ENCODE data around the gene TPSG1. TPM values are rescaled to one million over a fixed set of nuclear protein-coding genes. Genes with fewer than 3 reads are reported as not detected.

TPSG1 gene
- total and polyA plus RNA-seq, 2 of the 13 experiments (the other 11 are each of a cell fraction or from before 2014, with no cell fraction given) = not detected

GRCh38 chr16:1223355-1224214 is 1.5 kb downstream of the TPSG1 start (continued):
- TF ChIP-seq ZNF614 (CRISPR knock-in tag; IDR thresholded peaks at IDR 0.05; ENCODE audit: borderline replicate concordance) (no peak), REL (CRISPR knock-in tag; conservative IDR thresholded peaks at IDR 0.05) (no peak), ATAD3A (CRISPR knock-in tag; IDR thresholded peaks at IDR 0.05) (no peak), ZNF550 (CRISPR knock-in tag; IDR thresholded peaks at IDR 0.05; ENCODE audit: borderline replicate concordance) (no peak), ZMAT5 (CRISPR knock-in tag; IDR thresholded peaks at IDR 0.05; ENCODE audit: borderline replicate concordance, low read depth) (no peak)

GRCh38 chr16:1222553-1223354 is 2.3 kb downstream of the TPSG1 start:
- intact Hi-C loops (cut with micrococcal nuclease; ENCODE audit: unreplicated experiment) (no loop called here), in situ Hi-C loops (cut with HindIII; ENCODE audit: extremely low pct_ligation_motif_present, low pct_unique_long_range_greater_than_20kb) (loop anchor here (25.0 kb wide), 1 partner anchor 410 kb away; the partner anchor contains the start of gene GNG13)
- Histone ChIP-seq H3K27ac (ENCODE audit: extremely low read length, insufficient read depth, low read length) (no peak overlapping the region), H4K20me1 (ENCODE audit: insufficient read depth, low read length) (no peaks in the 10 kb centered on the region), H3K4me1 (ENCODE audit: insufficient read depth, low read length) (peaks cover 10% of the 10 kb centered on the region), H3K27me3 (ENCODE audit: control insufficient read depth in 1 of 2, insufficient read depth in 2 of 2, low read length in 2 of 2) (peaks cover 10 to 44% of the 10 kb centered on the region in 2 experiments; a peak in 4 of 5 replicates), H3K4me3 (replicated peaks in 1 of 3; ENCODE audit: insufficient read depth in 1 of 3, low read depth in 2 of 3, low read length in 3 of 3) (no peak overlapping the region), H3K36me3 (replicated peaks in 1 of 2; ENCODE audit: control insufficient read depth in 1 of 2, insufficient read depth in 2 of 2, low read length in 2 of 2) (no peaks in the 10 kb centered on the region; a peak in 1 of 5 replicates), H3K79me2 (ENCODE audit: insufficient read depth, low read length) (no peaks in the 10 kb centered on the region), H2AFZ (ENCODE audit: low read length) (no peak overlapping the region), H3K4me2 (ENCODE audit: low read depth, low read length) (no peak overlapping the region), H3K9ac (ENCODE audit: insufficient read depth, low read depth, low read length) (no peak overlapping the region), H3K9me3 (ENCODE audit: low read length) (no peaks in the 10 kb centered on the region)
- ChIA-PET POLR2A (no interaction called here), CTCF (ENCODE audit: low intra/inter-chr PET ratio, low total read pairs) (no interaction called here)
- no peak for ATAC-seq
- no peak for FAIRE-seq
- no peak for DNase-seq (ENCODE audit: low spot score)
- TF ChIP-seq AGO2 (optimal IDR thresholded peaks at IDR 0.05; ENCODE audit: low read depth, low read length) (peak; percentile 45), ZNF160 (CRISPR knock-in tag; IDR thresholded peaks at IDR 0.05) (no peak)
- BruUV-seq (replicated peaks) = no TSS peak
- WGBS (ENCODE audit: low lambda C conversion rate) = 17% methylated on average over 5 of the region's 25 CpGs

Data from HepG2 (cell line).